ENCODE measurements around the gene ADAM17. TPM values are rescaled to one million over a fixed set of nuclear protein-coding genes. Genes with fewer than 3 reads are reported as not detected.

ADAM17 gene
- total and polyA plus RNA-seq, 2 of the 8 experiments (the other 6 are each of a cell fraction or from before 2014, with no cell fraction given): 6.5 to 23.5 TPM

DNA sequence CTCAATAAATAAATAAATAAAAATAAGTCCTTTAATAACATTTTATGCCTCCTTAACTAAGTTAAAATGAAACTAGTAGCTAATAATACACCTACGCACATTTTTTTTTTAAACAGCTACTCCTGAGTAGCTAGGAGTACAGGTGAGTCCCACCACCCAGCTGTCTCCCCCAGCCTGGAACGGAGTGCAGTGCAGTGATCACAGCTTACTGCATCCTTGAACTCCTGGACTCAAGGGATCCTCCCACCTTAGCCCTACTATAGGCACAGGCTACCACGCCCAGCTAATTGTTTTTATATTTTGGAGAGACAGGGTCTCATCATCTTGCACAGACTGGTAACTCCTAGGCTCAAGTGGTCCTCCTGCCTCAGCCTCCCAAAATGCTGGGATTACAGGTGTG is 46.8 kb upstream of the ADAM17 start (continued):
- TF ChIP-seq EP300 (IDR thresholded peaks at IDR 0.05; ENCODE audit: borderline replicate concordance in 1 of 2, low read depth in 2 of 2, low read length in 2 of 2) (no peak), BCL11A (IDR thresholded peaks at IDR 0.05; ENCODE audit: low read depth in 2 of 2, low read length in 2 of 2) (no peak), CBX5 (IDR thresholded peaks at IDR 0.05; ENCODE audit: low read depth, low read length) (no peak), HDAC2 (IDR thresholded peaks at IDR 0.05; ENCODE audit: borderline replicate concordance in 1 of 2, low read depth in 2 of 2, low read length in 2 of 2) (no peak), POLR2AphosphoS5 (IDR thresholded peaks at IDR 0.05; ENCODE audit: low read depth, low read length) (no peak), HDAC6 (IDR thresholded peaks at IDR 0.05; ENCODE audit: low read depth, low read length) (no peak), BRCA1 (IDR thresholded peaks at IDR 0.05; ENCODE audit: low read depth, low read length) (no peak)
- TF ChIP-seq, protein P1, sequence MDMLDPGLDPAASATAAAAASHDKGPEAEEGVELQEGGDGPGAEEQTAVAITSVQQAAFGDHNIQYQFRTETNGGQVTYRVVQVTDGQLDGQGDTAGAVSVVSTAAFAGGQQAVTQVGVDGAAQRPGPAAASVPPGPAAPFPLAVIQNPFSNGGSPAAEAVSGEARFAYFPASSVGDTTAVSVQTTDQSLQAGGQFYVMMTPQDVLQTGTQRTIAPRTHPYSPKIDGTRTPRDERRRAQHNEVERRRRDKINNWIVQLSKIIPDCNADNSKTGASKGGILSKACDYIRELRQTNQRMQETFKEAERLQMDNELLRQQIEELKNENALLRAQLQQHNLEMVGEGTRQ (IDR thresholded peaks at IDR 0.05; ENCODE audit: low read length): no peak

Data from H1 (cell line).